GM20000 (cell line): ENCODE data around the gene SH3BP2.
A peak's percentile ranks its signal among the peaks of the same experiment; 100 is the strongest.

ENCODE experiments used
- DNase-seq: peaks from one replicate; pipeline ENCODE4 v3.0.0; 2012; ENCODE audit warnings: low spot score
- TF ChIP-seq, protein P1 (sequence below): IDR thresholded peaks from 2 replicates; pipeline ENCODE4 v1.5.1; 2012; ENCODE audit warnings: mild to moderate bottlenecking, control low read depth; ENCODE audit errors: extremely low read depth, missing control alignments

The SH3BP2 gene

DNA sequence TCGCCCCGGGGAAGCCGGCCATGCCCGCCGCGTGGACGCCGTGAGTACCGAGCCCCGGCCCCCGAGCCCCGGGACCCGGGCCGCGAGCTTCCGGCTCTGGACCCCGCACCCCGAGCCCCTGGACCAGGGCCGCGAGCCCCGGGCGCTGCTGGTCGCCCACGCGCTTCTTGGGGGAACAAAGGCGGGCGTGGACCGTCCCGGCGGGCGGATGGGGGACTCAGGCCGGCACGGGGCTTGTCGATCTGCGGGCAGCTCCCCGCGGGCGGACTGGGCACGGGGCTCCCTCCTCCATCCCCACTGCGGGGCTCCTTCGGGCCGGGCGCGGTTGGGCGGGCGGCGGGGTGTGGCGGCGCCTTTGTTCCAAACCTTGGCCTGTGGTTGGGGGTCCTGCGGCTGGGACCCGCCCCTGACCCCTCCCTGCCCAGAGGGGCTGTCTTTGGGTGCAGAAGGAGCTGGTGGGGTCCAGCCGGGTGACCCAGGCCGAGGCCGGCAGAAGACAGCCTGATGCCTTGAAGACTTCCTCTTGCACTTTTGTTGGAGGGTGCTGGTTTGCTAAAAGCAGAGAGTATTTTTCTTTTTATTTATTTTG lies 25.6 kb downstream of the SH3BP2 start:
- DNase-seq, result peak; percentile 68

DNA sequence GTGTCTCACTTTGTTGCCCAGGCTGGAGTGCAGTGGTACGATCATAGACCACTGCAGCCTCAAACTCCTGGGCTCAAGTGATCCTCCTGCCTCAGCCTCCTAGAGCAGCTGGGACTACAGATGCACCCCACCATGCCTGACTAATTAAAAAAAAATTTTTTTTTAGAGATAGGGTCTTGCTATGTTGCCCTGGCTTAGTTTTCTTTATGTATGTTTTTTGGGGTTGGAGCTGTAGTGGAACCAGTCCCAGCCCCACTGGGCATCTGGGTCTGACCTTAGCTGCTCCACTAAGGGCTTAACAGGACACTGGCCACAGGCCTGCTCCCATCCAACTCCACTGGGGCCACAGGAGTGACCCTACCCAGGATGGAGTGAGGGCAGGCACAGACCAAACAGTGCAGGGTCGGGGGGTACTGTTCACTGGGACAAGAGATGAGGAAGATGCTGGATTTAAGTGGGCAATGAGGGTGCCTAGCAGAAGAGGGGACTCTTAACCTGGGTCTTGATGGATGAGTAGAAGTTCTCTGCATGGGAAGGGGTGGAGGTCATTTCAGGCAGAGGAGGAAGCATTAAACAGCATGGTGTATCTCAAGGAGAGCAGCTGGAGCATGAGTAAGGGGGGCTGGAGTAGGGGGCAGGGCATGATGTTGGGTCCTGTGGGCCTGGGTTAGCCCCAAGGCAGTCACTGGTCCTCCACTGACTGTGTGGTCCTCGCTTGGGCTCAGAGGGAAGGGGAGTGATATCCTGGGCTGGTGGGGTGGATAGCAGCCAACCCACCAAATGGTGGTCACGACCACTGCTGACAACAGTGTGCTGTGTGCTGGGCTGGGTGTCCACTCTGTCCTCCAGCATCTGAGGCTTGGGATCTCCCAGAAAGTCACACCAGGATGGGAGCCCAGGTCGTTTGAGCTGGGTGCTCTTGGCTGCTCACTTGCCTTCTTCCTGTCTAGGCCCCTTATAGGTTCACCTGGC lies 26.6 kb downstream of the SH3BP2 start:
- TF ChIP-seq, protein P1, sequence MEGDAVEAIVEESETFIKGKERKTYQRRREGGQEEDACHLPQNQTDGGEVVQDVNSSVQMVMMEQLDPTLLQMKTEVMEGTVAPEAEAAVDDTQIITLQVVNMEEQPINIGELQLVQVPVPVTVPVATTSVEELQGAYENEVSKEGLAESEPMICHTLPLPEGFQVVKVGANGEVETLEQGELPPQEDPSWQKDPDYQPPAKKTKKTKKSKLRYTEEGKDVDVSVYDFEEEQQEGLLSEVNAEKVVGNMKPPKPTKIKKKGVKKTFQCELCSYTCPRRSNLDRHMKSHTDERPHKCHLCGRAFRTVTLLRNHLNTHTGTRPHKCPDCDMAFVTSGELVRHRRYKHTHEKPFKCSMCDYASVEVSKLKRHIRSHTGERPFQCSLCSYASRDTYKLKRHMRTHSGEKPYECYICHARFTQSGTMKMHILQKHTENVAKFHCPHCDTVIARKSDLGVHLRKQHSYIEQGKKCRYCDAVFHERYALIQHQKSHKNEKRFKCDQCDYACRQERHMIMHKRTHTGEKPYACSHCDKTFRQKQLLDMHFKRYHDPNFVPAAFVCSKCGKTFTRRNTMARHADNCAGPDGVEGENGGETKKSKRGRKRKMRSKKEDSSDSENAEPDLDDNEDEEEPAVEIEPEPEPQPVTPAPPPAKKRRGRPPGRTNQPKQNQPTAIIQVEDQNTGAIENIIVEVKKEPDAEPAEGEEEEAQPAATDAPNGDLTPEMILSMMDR, result no peak
- no peak for DNase-seq

More for the DNA sequence above, 25.6 kb downstream of the SH3BP2 start:
- TF ChIP-seq, protein P1, result no peak

DNA sequence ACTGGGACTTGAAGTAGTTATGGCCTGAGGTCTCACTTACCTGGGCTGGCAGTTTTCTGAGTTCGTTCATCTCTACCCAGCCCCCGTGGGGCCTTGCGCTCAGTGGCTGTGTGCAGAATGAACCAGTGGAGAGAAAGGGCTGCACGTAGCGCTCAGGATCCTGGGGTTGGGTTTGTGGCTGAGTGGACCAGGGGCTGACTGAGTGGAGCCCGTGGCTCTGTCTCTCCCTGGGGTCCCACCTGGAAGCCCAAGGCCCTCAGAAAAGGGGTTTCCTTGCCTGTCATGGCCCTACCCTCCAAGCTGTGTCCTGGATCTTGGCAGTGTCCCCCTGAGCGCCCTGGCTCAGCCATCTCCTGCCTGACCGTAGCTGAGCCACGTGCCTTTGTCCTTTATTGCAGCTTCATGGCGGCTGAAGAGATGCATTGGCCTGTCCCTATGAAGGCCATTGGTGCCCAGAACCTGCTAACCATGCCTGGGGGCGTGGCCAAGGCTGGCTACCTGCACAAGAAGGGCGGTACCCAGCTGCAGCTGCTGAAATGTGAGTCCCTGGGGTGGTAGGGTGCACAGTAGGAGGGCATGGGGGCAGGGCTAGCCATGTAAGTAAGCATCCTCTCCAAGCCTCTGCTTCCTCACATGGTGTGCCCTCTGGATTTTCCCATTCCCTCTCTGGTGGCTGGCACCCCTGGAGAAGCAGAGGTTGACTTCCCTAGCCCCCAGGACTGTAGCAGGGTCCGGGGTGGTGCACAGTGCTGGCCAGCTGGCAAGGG lies 27.5 kb downstream of the SH3BP2 start:
- no peak for DNase-seq
- TF ChIP-seq, protein P1, result no peak

DNA sequence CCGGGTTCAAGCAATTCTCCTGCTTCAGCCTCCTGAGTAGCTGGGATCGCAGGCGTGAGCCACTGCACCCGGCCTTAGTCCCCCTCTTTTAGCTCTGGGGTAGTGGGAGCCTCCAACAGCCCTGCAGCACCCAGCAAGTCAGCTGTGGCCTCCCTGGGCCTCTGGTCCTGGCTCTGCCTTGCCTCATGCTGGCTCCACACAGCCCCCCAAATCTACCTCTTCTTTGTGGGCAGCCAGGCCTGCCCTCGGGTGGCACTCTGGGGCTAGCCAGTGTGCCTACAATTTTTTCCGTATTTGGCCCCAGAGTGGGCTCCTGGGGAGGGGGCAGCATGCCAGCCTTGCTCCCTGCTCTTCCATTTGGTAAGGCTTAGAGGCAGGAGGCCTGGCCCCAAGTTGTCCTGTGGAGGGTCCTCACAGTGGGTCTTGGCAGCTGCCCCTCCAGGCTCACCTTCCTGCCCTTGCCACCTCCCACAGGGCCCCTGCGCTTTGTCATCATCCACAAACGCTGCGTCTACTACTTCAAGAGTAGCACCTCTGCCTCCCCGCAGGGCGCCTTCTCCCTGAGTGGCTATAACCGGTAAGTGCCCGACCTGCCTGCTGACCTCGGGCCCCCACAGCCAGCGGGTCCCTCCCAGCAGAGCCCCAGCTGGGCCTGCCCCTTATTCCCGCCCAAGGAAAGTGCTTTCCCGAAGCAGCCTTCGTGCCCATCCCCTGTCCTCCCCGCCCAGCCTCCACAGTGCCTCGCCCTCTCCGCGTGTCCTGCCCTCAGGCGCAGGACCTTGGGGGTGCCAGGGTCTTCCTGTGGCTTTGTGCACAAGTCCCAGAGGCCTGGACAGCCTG lies 29.8 kb downstream of the SH3BP2 start:
- TF ChIP-seq, protein P1, result no peak
- DNase-seq, result no peak

DNA sequence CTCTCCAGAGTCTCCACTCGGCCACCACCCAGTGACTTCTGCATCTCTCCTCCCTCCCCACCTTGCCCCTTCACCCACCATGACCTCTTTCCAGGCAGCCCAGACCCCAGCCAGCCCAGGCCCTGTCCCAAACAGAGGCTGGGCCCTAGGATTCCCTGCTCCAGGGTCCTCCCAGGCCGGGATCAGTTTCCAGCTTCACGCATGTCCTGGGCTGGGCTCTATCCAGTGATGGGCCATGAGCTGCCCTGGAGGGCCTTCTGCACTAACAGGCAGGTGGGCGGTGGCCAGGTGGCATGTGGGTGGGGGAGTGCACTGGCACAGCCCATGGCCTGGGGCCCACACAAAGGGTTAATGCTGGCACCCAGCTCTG lies 30.4 kb downstream of the SH3BP2 start:
- TF ChIP-seq, protein P1, result no peak
- no peak for DNase-seq

DNA sequence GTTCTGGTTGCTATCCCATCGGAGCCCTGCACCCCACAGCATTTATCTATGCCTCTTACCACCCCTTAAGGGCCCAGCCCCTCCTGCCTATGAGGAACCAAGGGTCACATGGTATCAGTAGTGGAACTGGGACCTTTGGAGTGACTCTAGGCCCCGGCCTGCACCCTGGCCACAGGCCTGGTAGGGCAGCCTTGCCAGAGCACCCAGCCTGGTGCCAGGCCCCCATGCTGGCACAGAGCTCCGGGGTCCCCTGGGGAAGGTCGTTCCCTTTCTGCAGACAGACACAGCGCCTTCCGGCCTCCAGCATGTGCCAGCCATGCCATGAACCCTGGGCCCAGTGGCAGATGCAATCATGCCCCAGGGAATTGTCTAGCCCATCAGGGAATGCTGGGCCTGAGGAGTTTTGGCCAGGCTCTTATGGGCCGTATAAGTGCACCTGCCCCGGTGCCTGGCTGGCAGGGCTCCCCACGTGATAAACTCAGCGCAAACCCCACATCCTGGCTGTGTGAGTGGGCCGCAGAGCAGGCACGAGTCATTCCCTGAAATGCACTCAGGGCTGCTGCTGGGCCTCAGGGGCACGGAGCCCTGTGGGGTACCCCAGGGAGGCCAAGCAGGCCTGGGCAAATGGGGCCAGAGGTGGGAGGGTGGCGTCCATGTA lies 30.9 kb downstream of the SH3BP2 start:
- TF ChIP-seq, protein P1, result no peak
- DNase-seq, result no peak
